ENCODE results near the gene DLGAP1.

Gene DLGAP1

GRCh38 chr18:3840766-3841165 lies 614.3 kb downstream of the DLGAP1 start:
- Histone ChIP-seq H3K9ac (ENCODE audit: insufficient read length, low read depth) (no peak overlapping the region), H3K4me1 (ENCODE audit: insufficient read depth, insufficient read length) (no peaks in the 10 kb centered on the region), H3K9me3 (ENCODE audit: insufficient read depth, low read length) (no peaks in the 10 kb centered on the region), H3K4me3 (ENCODE audit: insufficient read length, low read depth) (no peak overlapping the region), H3K36me3 (ENCODE audit: insufficient read depth, insufficient read length, low read length) (no peaks in the 10 kb centered on the region), H3K27me3 (ENCODE audit: insufficient read depth, insufficient read length) (no peaks in the 10 kb centered on the region)
- no peak for DNase-seq (ENCODE audit: low read depth, low spot score)
- TF ChIP-seq YY1 (IDR thresholded peaks at IDR 0.05; ENCODE audit: insufficient read depth, insufficient read length) (no peak), ZNF274 (IDR thresholded peaks at IDR 0.05; ENCODE audit: low read depth, low read length) (no peak), SUZ12 (IDR thresholded peaks at IDR 0.05; ENCODE audit: extremely low read depth, insufficient read depth, insufficient read length) (no peak)

- H3K36me3 ChIP-seq (ENCODE audit: insufficient read depth, insufficient read length, low read length), result no peaks in the 10 kb centered on the region
- H3K27me3 ChIP-seq (ENCODE audit: insufficient read depth, insufficient read length), result no peaks in the 10 kb centered on the region
- no peak for DNase-seq (ENCODE audit: low read depth, low spot score)
- no peak overlapping the region for H3K4me3 ChIP-seq (ENCODE audit: insufficient read length, low read depth)
- TF ChIP-seq ZNF274 (IDR thresholded peaks at IDR 0.05; ENCODE audit: low read depth, low read length) (no peak), SUZ12 (IDR thresholded peaks at IDR 0.05; ENCODE audit: extremely low read depth, insufficient read depth, insufficient read length) (no peak), YY1 (IDR thresholded peaks at IDR 0.05; ENCODE audit: insufficient read depth, insufficient read length) (no peak)
- no peak overlapping the region for H3K9ac ChIP-seq (ENCODE audit: insufficient read length, low read depth)
- no peaks in the 10 kb centered on the region for H3K4me1 ChIP-seq (ENCODE audit: insufficient read depth, insufficient read length)
- H3K9me3 ChIP-seq (ENCODE audit: insufficient read depth, low read length), result no peaks in the 10 kb centered on the region
Observed at GRCh38 chr18:3839581-3839981, 615.5 kb downstream of the DLGAP1 start.

- Histone ChIP-seq H3K4me1 (ENCODE audit: insufficient read depth, insufficient read length) (no peaks in the 10 kb centered on the region), H3K9ac (ENCODE audit: insufficient read length, low read depth) (no peak overlapping the region)
- DNase-seq (ENCODE audit: low read depth, low spot score), result no peak
Observed at GRCh38 chr18:3836483-3837335, 618.4 kb downstream of the DLGAP1 start.

GRCh38 chr18:3832025-3832638 lies 623.0 kb downstream of the DLGAP1 start:
- no peak for TF ChIP-seq SUZ12 (IDR thresholded peaks at IDR 0.05; ENCODE audit: extremely low read depth, insufficient read depth, insufficient read length)
- TF ChIP-seq YY1 (IDR thresholded peaks at IDR 0.05; ENCODE audit: insufficient read depth, insufficient read length), result no peak
- TF ChIP-seq ZNF274 (IDR thresholded peaks at IDR 0.05; ENCODE audit: low read depth, low read length), result no peak
- no peak overlapping the region for H3K4me3 ChIP-seq (ENCODE audit: insufficient read length, low read depth)
- H3K27me3 ChIP-seq (ENCODE audit: insufficient read depth, insufficient read length), result no peaks in the 10 kb centered on the region
- no peak for DNase-seq (ENCODE audit: low read depth, low spot score)
- H3K36me3 ChIP-seq (ENCODE audit: insufficient read depth, insufficient read length, low read length), result no peaks in the 10 kb centered on the region
- no peaks in the 10 kb centered on the region for H3K4me1 ChIP-seq (ENCODE audit: insufficient read depth, insufficient read length)
- no peaks in the 10 kb centered on the region for H3K9me3 ChIP-seq (ENCODE audit: insufficient read depth, low read length)
- no peak overlapping the region for H3K9ac ChIP-seq (ENCODE audit: insufficient read length, low read depth)

More at GRCh38 chr18:3836483-3837335, 618.4 kb downstream of the DLGAP1 start:
- Histone ChIP-seq H3K4me3 (ENCODE audit: insufficient read length, low read depth) (no peak overlapping the region), H3K9me3 (ENCODE audit: insufficient read depth, low read length) (no peaks in the 10 kb centered on the region), H3K36me3 (ENCODE audit: insufficient read depth, insufficient read length, low read length) (no peaks in the 10 kb centered on the region), H3K27me3 (ENCODE audit: insufficient read depth, insufficient read length) (no peaks in the 10 kb centered on the region)
- TF ChIP-seq YY1 (IDR thresholded peaks at IDR 0.05; ENCODE audit: insufficient read depth, insufficient read length) (no peak), ZNF274 (IDR thresholded peaks at IDR 0.05; ENCODE audit: low read depth, low read length) (no peak), SUZ12 (IDR thresholded peaks at IDR 0.05; ENCODE audit: extremely low read depth, insufficient read depth, insufficient read length) (no peak)

GRCh38 chr18:3830604-3831003 lies 624.5 kb downstream of the DLGAP1 start:
- no peaks in the 10 kb centered on the region for H3K27me3 ChIP-seq (ENCODE audit: insufficient read depth, insufficient read length)
- TF ChIP-seq SUZ12 (IDR thresholded peaks at IDR 0.05; ENCODE audit: extremely low read depth, insufficient read depth, insufficient read length), result no peak
- no peaks in the 10 kb centered on the region for H3K36me3 ChIP-seq (ENCODE audit: insufficient read depth, insufficient read length, low read length)
- H3K9ac ChIP-seq (ENCODE audit: insufficient read length, low read depth), result no peak overlapping the region
- H3K4me1 ChIP-seq (ENCODE audit: insufficient read depth, insufficient read length), result no peaks in the 10 kb centered on the region
- no peak for DNase-seq (ENCODE audit: low read depth, low spot score)
- no peak overlapping the region for H3K4me3 ChIP-seq (ENCODE audit: insufficient read length, low read depth)
- no peaks in the 10 kb centered on the region for H3K9me3 ChIP-seq (ENCODE audit: insufficient read depth, low read length)

DNA sequence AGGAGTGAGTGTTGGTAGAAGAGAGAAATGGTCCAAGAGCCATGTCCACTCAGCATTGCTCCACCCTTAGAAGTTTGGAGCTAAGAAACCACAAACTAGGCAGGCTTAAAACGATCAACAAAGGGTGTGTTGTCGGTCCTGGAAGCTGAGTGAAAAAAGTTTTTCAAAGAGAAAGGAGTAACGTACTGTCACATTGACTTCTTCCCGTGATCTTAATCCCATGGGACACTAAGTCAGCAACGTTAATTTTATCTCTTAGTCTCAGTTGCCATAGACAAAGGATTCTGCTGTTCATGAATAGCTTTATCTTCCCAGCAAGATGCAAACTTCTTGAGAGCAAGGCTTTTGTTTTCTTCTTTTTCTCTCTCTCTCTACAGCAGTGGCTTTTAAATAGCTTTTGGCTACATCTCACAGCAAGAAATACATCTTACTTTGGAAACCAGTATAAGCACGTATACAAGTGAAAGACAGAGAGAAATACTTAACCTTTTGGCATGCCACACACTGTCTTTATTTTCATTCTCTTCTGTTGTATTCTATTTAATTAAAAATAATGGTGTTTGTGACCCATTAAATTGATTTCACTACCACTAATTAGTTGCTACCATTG lies 627.8 kb downstream of the DLGAP1 start:
- no peaks in the 10 kb centered on the region for H3K4me1 ChIP-seq (ENCODE audit: insufficient read depth, insufficient read length)
- no peak for DNase-seq (ENCODE audit: low read depth, low spot score)
- TF ChIP-seq YY1 (IDR thresholded peaks at IDR 0.05; ENCODE audit: insufficient read depth, insufficient read length) (no peak), SUZ12 (IDR thresholded peaks at IDR 0.05; ENCODE audit: extremely low read depth, insufficient read depth, insufficient read length) (no peak), ZNF274 (IDR thresholded peaks at IDR 0.05; ENCODE audit: low read depth, low read length) (no peak)
- no peak overlapping the region for H3K4me3 ChIP-seq (ENCODE audit: insufficient read length, low read depth)
- H3K36me3 ChIP-seq (ENCODE audit: insufficient read depth, insufficient read length, low read length), result no peaks in the 10 kb centered on the region
- no peak overlapping the region for H3K9ac ChIP-seq (ENCODE audit: insufficient read length, low read depth)
- H3K9me3 ChIP-seq (ENCODE audit: insufficient read depth, low read length), result no peaks in the 10 kb centered on the region
- H3K27me3 ChIP-seq (ENCODE audit: insufficient read depth, insufficient read length), result no peaks in the 10 kb centered on the region

- Histone ChIP-seq H3K9me3 (ENCODE audit: insufficient read depth, low read length) (no peaks in the 10 kb centered on the region), H3K36me3 (ENCODE audit: insufficient read depth, insufficient read length, low read length) (no peaks in the 10 kb centered on the region), H3K9ac (ENCODE audit: insufficient read length, low read depth) (no peak overlapping the region), H3K4me3 (ENCODE audit: insufficient read length, low read depth) (no peak overlapping the region), H3K27me3 (ENCODE audit: insufficient read depth, insufficient read length) (no peaks in the 10 kb centered on the region), H3K4me1 (ENCODE audit: insufficient read depth, insufficient read length) (no peaks in the 10 kb centered on the region)
- no peak for DNase-seq (ENCODE audit: low read depth, low spot score)
- no peak for TF ChIP-seq YY1 (IDR thresholded peaks at IDR 0.05; ENCODE audit: insufficient read depth, insufficient read length)
- TF ChIP-seq SUZ12 (IDR thresholded peaks at IDR 0.05; ENCODE audit: extremely low read depth, insufficient read depth, insufficient read length), result no peak
- no peak for TF ChIP-seq ZNF274 (IDR thresholded peaks at IDR 0.05; ENCODE audit: low read depth, low read length)
Observed at GRCh38 chr18:3826021-3826420, 629.1 kb downstream of the DLGAP1 start.
